MM.1S (cell line): Measurements from ENCODE around the gene CENPT.

Experiments used
- DNase-seq: peaks from one replicate; pipeline ENCODE4 v3.0.0-alpha.2; 2015
- H2AFZ ChIP-seq: fragments of 300-600 bp; sonication (generic); 2 replicates; pipeline ENCODE4 v1.6.0; 2016; ENCODE audit warnings: antibody characterized with exemption, low read length
- H3F3A ChIP-seq: fragments of 300-600 bp; sonication (generic); 2 replicates; pipeline ENCODE4 v1.6.1; 2016; ENCODE audit warnings: mild to moderate bottlenecking, antibody characterized with exemption, low read length, moderate library complexity, mixed read lengths; ENCODE audit not compliant: insufficient read depth
- H3K27ac ChIP-seq: fragments of 300-600 bp; sonication (generic); 2 replicates; pipeline ENCODE4 v1.5.1; 2016; ENCODE audit warnings: mild to moderate bottlenecking, low read length
- H3K27me3 ChIP-seq: fragments of 300-600 bp; sonication (generic); replicated peaks from 2 replicates; pipeline ENCODE4 v1.6.0; 2016; ENCODE audit warnings: low read length; ENCODE audit not compliant: insufficient read depth
- H3K36me3 ChIP-seq: fragments of 300-600 bp; sonication (generic); replicated peaks from 2 replicates; pipeline ENCODE4 v1.6.1; 2016; ENCODE audit warnings: mild to moderate bottlenecking, low read length, mixed read lengths; ENCODE audit not compliant: insufficient read depth
- H3K4me1 ChIP-seq: fragments of 300-600 bp; sonication (generic); 2 replicates; pipeline ENCODE4 v1.6.1; 2016; ENCODE audit warnings: low read length, mixed read lengths
- H3K4me2 ChIP-seq: fragments of 300-600 bp; sonication (generic); 2 replicates; pipeline ENCODE4 v1.6.0; 2016; ENCODE audit warnings: low read depth, low read length
- H3K4me3 ChIP-seq: fragments of 300-600 bp; sonication (generic); 2 replicates; pipeline ENCODE4 v1.5.1; 2016; ENCODE audit warnings: low read length, mixed read lengths
- H3K79me2 ChIP-seq: fragments of 300-600 bp; sonication (generic); 2 replicates; pipeline ENCODE4 v1.6.1; 2016; ENCODE audit warnings: mixed run types, low read length, mixed read lengths
- H3K9ac ChIP-seq: fragments of 300-600 bp; sonication (generic); 2 replicates; pipeline ENCODE4 v1.6.1; 2016; ENCODE audit warnings: low read length, mixed read lengths
- H3K9me2 ChIP-seq: fragments of 300-600 bp; sonication (generic); replicated peaks from 2 replicates; pipeline ENCODE4 v1.6.1; 2016; ENCODE audit warnings: mild to moderate bottlenecking, low read length, mixed read lengths; ENCODE audit not compliant: insufficient read depth
- H3K9me3 ChIP-seq: fragments of 300-600 bp; sonication (generic); replicated peaks from 2 replicates; pipeline ENCODE4 v1.6.1; 2016; ENCODE audit warnings: mild to moderate bottlenecking, low read length, mixed read lengths; ENCODE audit not compliant: insufficient read depth
- H4K20me1 ChIP-seq: fragments of 300-600 bp; sonication (generic); 2 replicates; pipeline ENCODE4 v1.6.1; 2016; ENCODE audit warnings: mild to moderate bottlenecking, low read length, moderate library complexity, mixed read lengths; ENCODE audit not compliant: insufficient read depth
- EZH2 ChIP-seq: fragments of 300-600 bp; sonication (generic); optimal IDR thresholded peaks from 2 replicates; pipeline ENCODE3; 2017; ENCODE audit warnings: low read depth, mild to moderate bottlenecking, antibody characterized with exemption, low read length, mixed read lengths
- EZH2phosphoT487 ChIP-seq: fragments of 300-600 bp; sonication (generic); IDR thresholded peaks from 2 replicates; pipeline ENCODE4 v1.6.1; 2018; ENCODE audit warnings: antibody characterized with exemption, low read length
- TF ChIP-seq, protein P1 (sequence below): fragments of 300-600 bp; sonication (generic); IDR thresholded peaks from 2 replicates; pipeline ENCODE4 v1.5.1; 2016; ENCODE audit warnings: antibody characterized with exemption, low read length, mixed read lengths

Gene CENPT

DNA sequence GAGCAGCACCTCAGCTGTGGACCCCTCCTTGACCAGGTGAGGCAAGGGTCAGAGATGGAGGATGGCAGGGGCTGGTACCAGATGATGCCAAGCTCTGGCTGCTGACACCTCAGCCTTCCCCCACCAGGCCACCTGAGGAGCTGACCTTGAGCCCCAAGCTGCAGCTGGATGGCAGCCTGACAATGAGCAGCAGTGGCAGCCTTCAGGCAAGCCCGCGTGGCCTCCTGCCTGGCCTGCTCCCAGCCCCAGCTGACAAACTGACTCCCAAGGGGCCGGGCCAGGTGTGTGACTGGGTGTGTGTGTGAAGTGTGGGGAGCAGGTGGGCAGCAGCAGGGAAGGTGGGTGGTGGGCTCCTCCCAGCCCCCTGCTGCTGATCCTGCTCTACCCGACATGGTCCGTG, 32.4 kb upstream of the CENPT start:
- Histone ChIP-seq H3K4me2 (no peak overlapping the region), H3K4me1 (peaks cover 7% of the 10 kb centered on the region; the same call in 1 of the 2 replicates), H3K27ac (no peak overlapping the region), H3K9me3 (no peaks in the 10 kb centered on the region), H4K20me1 (no peaks in the 10 kb centered on the region), H3F3A (no peaks in the 10 kb centered on the region), H3K9ac (no peak overlapping the region), H2AFZ (no peak overlapping the region), H3K4me3 (no peak overlapping the region), H3K79me2 (peaks cover 23% of the 10 kb centered on the region), H3K27me3 (no peaks in the 10 kb centered on the region), H3K9me2 (no peaks in the 10 kb centered on the region), H3K36me3 (no peaks in the 10 kb centered on the region; the same call in none of the 2 replicates)
- no peak for DNase-seq
- TF ChIP-seq EZH2phosphoT487 (no peak), EZH2 (no peak)
- TF ChIP-seq, protein P1, sequence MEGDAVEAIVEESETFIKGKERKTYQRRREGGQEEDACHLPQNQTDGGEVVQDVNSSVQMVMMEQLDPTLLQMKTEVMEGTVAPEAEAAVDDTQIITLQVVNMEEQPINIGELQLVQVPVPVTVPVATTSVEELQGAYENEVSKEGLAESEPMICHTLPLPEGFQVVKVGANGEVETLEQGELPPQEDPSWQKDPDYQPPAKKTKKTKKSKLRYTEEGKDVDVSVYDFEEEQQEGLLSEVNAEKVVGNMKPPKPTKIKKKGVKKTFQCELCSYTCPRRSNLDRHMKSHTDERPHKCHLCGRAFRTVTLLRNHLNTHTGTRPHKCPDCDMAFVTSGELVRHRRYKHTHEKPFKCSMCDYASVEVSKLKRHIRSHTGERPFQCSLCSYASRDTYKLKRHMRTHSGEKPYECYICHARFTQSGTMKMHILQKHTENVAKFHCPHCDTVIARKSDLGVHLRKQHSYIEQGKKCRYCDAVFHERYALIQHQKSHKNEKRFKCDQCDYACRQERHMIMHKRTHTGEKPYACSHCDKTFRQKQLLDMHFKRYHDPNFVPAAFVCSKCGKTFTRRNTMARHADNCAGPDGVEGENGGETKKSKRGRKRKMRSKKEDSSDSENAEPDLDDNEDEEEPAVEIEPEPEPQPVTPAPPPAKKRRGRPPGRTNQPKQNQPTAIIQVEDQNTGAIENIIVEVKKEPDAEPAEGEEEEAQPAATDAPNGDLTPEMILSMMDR = no peak

DNA sequence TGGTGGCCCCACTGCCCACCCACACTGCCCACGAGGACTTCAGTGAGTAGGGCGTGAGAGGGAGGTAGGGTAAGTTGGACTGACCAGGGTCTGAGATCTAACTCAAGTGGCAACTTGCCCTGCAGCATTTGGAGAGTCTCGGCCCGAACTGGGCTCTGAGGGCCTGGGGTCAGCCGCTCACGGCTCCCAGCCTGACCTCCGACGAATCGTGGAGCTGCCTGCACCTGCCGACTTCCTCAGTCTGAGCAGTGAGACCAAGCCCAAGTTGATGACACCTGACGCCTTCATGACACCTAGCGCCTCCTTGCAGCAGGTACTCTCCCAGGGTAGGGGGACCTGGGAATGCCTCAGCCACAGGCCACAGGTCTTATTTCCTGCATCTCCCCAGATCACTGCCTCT, 32.0 kb upstream of the CENPT start:
- Histone ChIP-seq H3K27me3 (no peaks in the 10 kb centered on the region), H3K4me3 (no peak overlapping the region), H3F3A (no peaks in the 10 kb centered on the region), H4K20me1 (no peaks in the 10 kb centered on the region), H3K79me2 (peaks cover 28% of the 10 kb centered on the region), H3K36me3 (no peaks in the 10 kb centered on the region; the same call in none of the 2 replicates), H3K4me1 (peaks cover 11% of the 10 kb centered on the region; the same call in 1 of the 2 replicates), H3K4me2 (no peak overlapping the region), H3K9me3 (no peaks in the 10 kb centered on the region), H3K9me2 (no peaks in the 10 kb centered on the region), H3K27ac (no peak overlapping the region), H2AFZ (no peak overlapping the region), H3K9ac (no peak overlapping the region)
- TF ChIP-seq EZH2phosphoT487 (no peak), EZH2 (no peak)
- TF ChIP-seq, protein P1 = no peak
- no peak for DNase-seq

DNA sequence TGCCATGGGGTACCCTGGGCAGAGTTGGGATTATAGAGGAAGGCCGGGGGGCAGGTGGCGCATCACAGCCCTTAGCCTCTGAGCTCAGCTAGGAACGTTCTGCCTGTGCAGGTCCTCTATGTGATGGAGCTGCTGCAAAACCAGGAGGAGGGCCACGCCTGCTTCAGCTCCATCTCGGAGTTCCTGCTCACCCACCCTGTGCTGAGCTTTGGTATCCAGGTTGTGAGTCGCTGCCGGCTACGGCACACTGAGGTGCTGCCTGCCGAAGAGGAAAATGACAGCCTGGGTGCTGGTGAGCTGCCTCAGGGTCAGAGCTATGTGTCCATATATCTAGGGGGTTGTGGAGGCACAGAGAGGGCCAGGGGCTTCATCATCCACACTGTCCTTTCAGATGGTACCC, 31.4 kb upstream of the CENPT start:
- H3K27ac ChIP-seq = no peak overlapping the region
- no peak overlapping the region for H3K9ac ChIP-seq
- no peaks in the 10 kb centered on the region for H3F3A ChIP-seq
- no peak overlapping the region for H2AFZ ChIP-seq
- DNase-seq = no peak
- H3K27me3 ChIP-seq = no peaks in the 10 kb centered on the region
- H3K9me2 ChIP-seq = no peaks in the 10 kb centered on the region
- H3K36me3 ChIP-seq = no peaks in the 10 kb centered on the region; the same call in none of the 2 replicates
- no peaks in the 10 kb centered on the region for H3K9me3 ChIP-seq
- H3K79me2 ChIP-seq = peaks cover 34% of the 10 kb centered on the region
- H3K4me2 ChIP-seq = no peak overlapping the region
- TF ChIP-seq EZH2 = no peak
- TF ChIP-seq EZH2phosphoT487 = no peak
- TF ChIP-seq, protein P1 = no peak
- H3K4me1 ChIP-seq = peaks cover 17% of the 10 kb centered on the region
- H4K20me1 ChIP-seq = no peaks in the 10 kb centered on the region
- H3K4me3 ChIP-seq = no peak overlapping the region
